Right lobe of liver (tissue), 4 donors: Measurements from ENCODE around the gene LGI4.

Experiments
- CTCF ChIP-seq, 4 donors: fragments of 200-600 bp in 3 of 4; fragments of 450-650 bp in 1 of 4; IDR thresholded peaks; one replicate each; pipeline versions ENCODE4 v1.5.1 to v1.8.0; 2016 to 2022; ENCODE audit warnings: antibody characterized with exemption in 4 of 4, mild to moderate bottlenecking in 2 of 4
- POLR2A ChIP-seq: fragments of 450-650 bp; IDR thresholded peaks from one replicate; pipeline ENCODE4 v1.6.1; 2017; ENCODE audit warnings: antibody characterized with exemption, mild to moderate bottlenecking
- donor health status: DM: no; HTN: no; CAD: no.
- donor health status: DM: no; HTN: no; CAD: no.
- donor health status: DM: no; HTN: yes; CAD: no.

GRCh38 chr19:35099155-35099896, 35.5 kb downstream of the LGI4 start:
- TF ChIP-seq CTCF (IDR thresholded peaks at IDR 0.05) (no peak), POLR2A (no peak)
